CD4-positive, alpha-beta T cell (primary cell): Measurements from ENCODE around the gene GNAO1. TPM values are rescaled to one million over a fixed set of nuclear protein-coding genes. Genes with fewer than 3 reads are reported as not detected.

Experiments
- ATAC-seq: fragments of 200-7000 bp; cut with Tn5 transposase; one replicate; pipeline ENCODE4 v1.10.0; 2022; ENCODE audit warnings: mild to moderate bottlenecking; ENCODE audit not compliant: poor library complexity
- CTCF ChIA-PET: fragments of 350-600 bp; sonication (Branson Sonifier 250); formaldehyde crosslinking; loops from one replicate; lab custom pipeline; 2021; ENCODE audit warnings: antibody characterized with exemption, inconsistent platforms; lab: Charles Lee
- POLR2A ChIA-PET: fragments of 350-600 bp; sonication (Branson Sonifier 250); formaldehyde crosslinking; loops from one replicate; lab custom pipeline; 2021; ENCODE audit warnings: antibody characterized with exemption, inconsistent platforms; lab: Charles Lee
- DNase-seq, 14 experiments: peaks; one replicate each; pipeline ENCODE4 v3.0.0-alpha.2; 2013 to 2020; ENCODE audit warnings: mixed read lengths in 2 of 14
- H3K27ac ChIP-seq, 2 donors: one replicate each; pipeline versions ENCODE4 v1.5.1 to v1.7.0; 2013; ENCODE audit warnings: low read length in 2 of 2, low read depth in 1 of 2, mild to moderate bottlenecking in 1 of 2
- H3K27me3 ChIP-seq, 2 experiments: 1 replicate in 1 of 2; 2 replicates in 1 of 2; pipeline versions ENCODE4 v1.6.1 to v1.7.0; 2013; ENCODE audit warnings: low read length in 2 of 2, control low read depth in 1 of 2, mild to moderate bottlenecking in 1 of 2, moderate library complexity in 1 of 2; ENCODE audit not compliant: insufficient read depth in 2 of 2, control insufficient read depth in 1 of 2
- H3K36me3 ChIP-seq: one replicate; pipeline ENCODE4 v1.6.1; 2013; ENCODE audit warnings: low read length, control low read depth; ENCODE audit not compliant: insufficient read depth
- H3K4me1 ChIP-seq: one replicate; pipeline ENCODE4 v1.6.1; 2013; ENCODE audit warnings: low read length, control low read depth; ENCODE audit not compliant: insufficient read depth
- H3K4me3 ChIP-seq: one replicate; pipeline ENCODE4 v1.5.1; 2013; ENCODE audit warnings: mild to moderate bottlenecking, low read length, moderate library complexity
- H3K9me3 ChIP-seq, 2 experiments: 1 replicate in 1 of 2; 2 replicates in 1 of 2; pipeline versions ENCODE4 v1.6.1 to v1.7.0; 2013; ENCODE audit warnings: low read length in 2 of 2, mild to moderate bottlenecking in 2 of 2, control low read depth in 1 of 2, moderate library complexity in 1 of 2; ENCODE audit not compliant: control insufficient read depth in 1 of 2, insufficient read depth in 1 of 2
- H3K27ac Mint-ChIP-seq: one replicate; pipeline ENCODE4 v1.8.0; 2020; ENCODE audit warnings: mixed read lengths
- H3K27me3 Mint-ChIP-seq: one replicate; pipeline ENCODE4 v1.8.0; 2021; ENCODE audit warnings: mixed read lengths
- H3K36me3 Mint-ChIP-seq: one replicate; pipeline ENCODE4 v1.8.0; 2021; ENCODE audit warnings: low read depth, mixed read lengths
- H3K4me1 Mint-ChIP-seq: one replicate; pipeline ENCODE4 v1.8.0; 2021; ENCODE audit warnings: low read depth, mixed read lengths
- H3K4me3 Mint-ChIP-seq: one replicate; pipeline ENCODE4 v1.8.0; 2020; ENCODE audit warnings: mild to moderate bottlenecking, mixed read lengths
- H3K9me3 Mint-ChIP-seq: one replicate; pipeline ENCODE4 v1.8.0; 2020; ENCODE audit warnings: mixed read lengths
- CTCF ChIP-seq: fragments of 200-600 bp; IDR thresholded peaks from one replicate; pipeline ENCODE4 v1.8.0; 2022; ENCODE audit warnings: antibody characterized with exemption, mild to moderate bottlenecking
- intact Hi-C, 2 experiments: fragments of 100-400 bp; cut with DNase I in 1 of 2; cut with micrococcal nuclease in 1 of 2; formaldehyde crosslinking; loops; one replicate each; pipeline versions ENCODE4 v1.15.1 to v1.9.0; 2023 to 2025; cut with DNase I, micrococcal nuclease
- total RNA-seq, 174 experiments: library from RNA in 2 of 174; stranded (reverse) in 2 of 174; gene quantifications; one replicate each; pipeline ENCODE4 v1.2.3 and lab custom pipeline; 2021 to 2026

Gene GNAO1
- total RNA-seq, 2 experiments from 2014 or later = 7.3 to 7.9 TPM

- H3K27ac ChIP-seq = no peak overlapping the region
- ATAC-seq (no peak), DNase-seq (no peak)
- no peak overlapping the region for H3K27ac Mint-ChIP-seq
- POLR2A ChIA-PET = no interaction called here
- no peaks in the 10 kb centered on the region for H3K27me3 ChIP-seq
- H3K36me3 ChIP-seq = no peaks in the 10 kb centered on the region
- no peaks in the 10 kb centered on the region for H3K4me1 Mint-ChIP-seq
- CTCF ChIA-PET = no interaction called here
- H3K4me3 ChIP-seq = no peak overlapping the region
- H3K27me3 Mint-ChIP-seq = no peaks in the 10 kb centered on the region
- no peaks in the 10 kb centered on the region for H3K9me3 ChIP-seq
- no peaks in the 10 kb centered on the region for H3K36me3 Mint-ChIP-seq
- no peak for TF ChIP-seq CTCF
- H3K4me3 Mint-ChIP-seq = no peak overlapping the region
- intact Hi-C loops = no loop called here
- no peaks in the 10 kb centered on the region for H3K9me3 Mint-ChIP-seq
- no peaks in the 10 kb centered on the region for H3K4me1 ChIP-seq
These were observed 143.5 kb downstream of the GNAO1 start for GRCh38 chr16:56334761-56335160.

- H3K4me3 ChIP-seq = no peak overlapping the region
- DNase-seq (no peak), ATAC-seq (no peak)
- CTCF ChIA-PET = no interaction called here
- H3K9me3 ChIP-seq = no peaks in the 10 kb centered on the region
- Mint-ChIP-seq H3K4me1 (no peaks in the 10 kb centered on the region), H3K9me3 (no peaks in the 10 kb centered on the region), H3K27me3 (no peaks in the 10 kb centered on the region), H3K36me3 (no peaks in the 10 kb centered on the region), H3K4me3 (no peak overlapping the region), H3K27ac (no peak overlapping the region)
- no peaks in the 10 kb centered on the region for H3K27me3 ChIP-seq
- H3K4me1 ChIP-seq = no peaks in the 10 kb centered on the region
- no peaks in the 10 kb centered on the region for H3K36me3 ChIP-seq
- intact Hi-C loops = no loop called here
- H3K27ac ChIP-seq = no peak overlapping the region
- POLR2A ChIA-PET = no interaction called here
- TF ChIP-seq CTCF = no peak
These were observed 144.9 kb downstream of the GNAO1 start for GRCh38 chr16:56336071-56336688.

- no peaks in the 10 kb centered on the region for H3K4me1 ChIP-seq
- ATAC-seq (no peak), DNase-seq (no peak)
- H3K27me3 ChIP-seq = no peaks in the 10 kb centered on the region
- Mint-ChIP-seq H3K9me3 (no peaks in the 10 kb centered on the region), H3K4me1 (no peaks in the 10 kb centered on the region), H3K27me3 (no peaks in the 10 kb centered on the region), H3K36me3 (no peaks in the 10 kb centered on the region), H3K27ac (no peak overlapping the region), H3K4me3 (no peak overlapping the region)
- no peaks in the 10 kb centered on the region for H3K9me3 ChIP-seq
- H3K4me3 ChIP-seq = no peak overlapping the region
- intact Hi-C loops = no loop called here
- H3K36me3 ChIP-seq = no peaks in the 10 kb centered on the region
- POLR2A ChIA-PET = no interaction called here
- TF ChIP-seq CTCF = no peak
- H3K27ac ChIP-seq = no peak overlapping the region
- CTCF ChIA-PET = no interaction called here
These were observed 145.4 kb downstream of the GNAO1 start for GRCh38 chr16:56336711-56337110.
